A549 (cell line): ENCODE results near the gene SLC6A19. TPM values are rescaled to one million over a fixed set of nuclear protein-coding genes. Genes with fewer than 3 reads are reported as not detected.

ENCODE experiments used
- ATAC-seq, 2 experiments: fragments of 200-7000 bp in 1 of 2; fragments of >200 bp in 1 of 2; cut with Nextera tagmentation in 1 of 2; cut with Tn5 transposase in 1 of 2; 3 replicates each; pipeline versions ENCODE4 v1.8.0 to v1.9.1; 2018 to 2020; ENCODE audit warnings: mild to moderate bottlenecking in 1 of 2, moderate library complexity in 1 of 2
- CTCF ChIA-PET: fragments of 300-600 bp; sonication (Branson Sonifier 250); formaldehyde crosslinking; extraction: SDS; loops from one replicate; lab custom pipeline; 2021; ENCODE audit warnings: antibody characterized with exemption, inconsistent platforms; lab: Yijun Ruan, JAX
- POLR2A ChIA-PET: fragments of 350-600 bp; formaldehyde crosslinking; extraction: SDS; loops from one replicate; lab custom pipeline; 2021; ENCODE audit warnings: antibody characterized with exemption, inconsistent platforms; lab: Yijun Ruan, JAX
- DNase-seq, 2 experiments: peaks; one replicate each; pipeline versions ENCODE4 v3.0.0 to v3.0.0-alpha.2; 2011 to 2016; ENCODE audit warnings: low read depth in 1 of 2, low spot score in 1 of 2
- FAIRE-seq: peaks from 2 replicates; lab custom pipeline; 2011; peaks lifted over from hg19 to GRCh38; lab: Jason Lieb, UNC
- H3K27ac ChIP-seq, 2 experiments: fragments of >200 bp; sonication (Bioruptor Twin); formaldehyde crosslinking; 3 replicates each; pipeline ENCODE4 v1.5.1; 2016 to 2017
- H3K4me1 ChIP-seq: fragments of >200 bp; sonication (Bioruptor Twin); formaldehyde crosslinking; 3 replicates; pipeline ENCODE4 v1.6.1; 2016
- H3K4me2 ChIP-seq: fragments of >200 bp; sonication (Bioruptor Twin); formaldehyde crosslinking; 3 replicates; pipeline ENCODE4 v1.6.1; 2016
- H3K4me3 ChIP-seq: fragments of >200 bp; sonication (Bioruptor Twin); formaldehyde crosslinking; 3 replicates; pipeline ENCODE4 v1.5.1; 2016
- H3K9me3 ChIP-seq: fragments of >200 bp; sonication (Bioruptor Twin); formaldehyde crosslinking; 3 replicates; pipeline ENCODE4 v1.6.1; 2016
- CHD2 ChIP-seq: fragments of 150-350 bp; IDR thresholded peaks from 2 replicates; pipeline ENCODE4 v1.6.1; 2014; ENCODE audit warnings: low read length; ENCODE audit not compliant: partially characterized antibody
- CHD4 ChIP-seq: fragments of 200-600 bp; sonication (generic); IDR thresholded peaks from 2 replicates; pipeline ENCODE4 v1.6.1; 2016; ENCODE audit warnings: antibody characterized with exemption, mild to moderate bottlenecking, borderline replicate concordance
- CTCF ChIP-seq: fragments of >200 bp; sonication (Bioruptor Twin); formaldehyde crosslinking; IDR thresholded peaks from 3 replicates; pipeline ENCODE4 v1.5.1; 2016
- EHF ChIP-seq: fragments of 250-450 bp; sonication (Bioruptor Pico); IDR thresholded peaks from 2 replicates; pipeline ENCODE4 v1.5.0; 2020; ENCODE audit warnings: mild to moderate bottlenecking
- ESRRA ChIP-seq: fragments of 150-350 bp; IDR thresholded peaks from 2 replicates; pipeline ENCODE4 v1.6.1; 2014; ENCODE audit warnings: mild to moderate bottlenecking, low read length, borderline replicate concordance
- HEYL ChIP-seq: fragments of 250-450 bp; sonication (Bioruptor Pico); IDR thresholded peaks from 2 replicates; pipeline ENCODE4 v1.8.0; 2021; ENCODE audit warnings: mild to moderate bottlenecking, moderate library complexity
- HMGXB4 ChIP-seq: fragments of 250-450 bp; sonication (Bioruptor Pico); IDR thresholded peaks from 2 replicates; pipeline ENCODE4 v1.5.0; 2021; ENCODE audit warnings: mild to moderate bottlenecking, moderate library complexity, borderline replicate concordance
- HOXB13 ChIP-seq: fragments of 250-450 bp; sonication (Bioruptor Pico); IDR thresholded peaks from 2 replicates; pipeline ENCODE4 v1.5.0; 2020; ENCODE audit warnings: low read depth, mild to moderate bottlenecking, moderate library complexity
- NPAS2 ChIP-seq: fragments of 250-450 bp; sonication (Bioruptor Pico); IDR thresholded peaks from 2 replicates; pipeline ENCODE4 v1.8.0; 2022; ENCODE audit warnings: mild to moderate bottlenecking, moderate library complexity, borderline replicate concordance
- PHF8 ChIP-seq: fragments of 200-600 bp; sonication (generic); IDR thresholded peaks from 2 replicates; pipeline ENCODE4 v1.6.1; 2016; ENCODE audit warnings: low read depth, mild to moderate bottlenecking, antibody characterized with exemption, moderate library complexity, borderline replicate concordance
- RAD21 ChIP-seq, 2 experiments: fragments of >200 bp in 1 of 2; sonication (Bioruptor Twin) in 1 of 2; formaldehyde crosslinking in 1 of 2; IDR thresholded peaks in 1 of 2; conservative IDR thresholded peaks in 1 of 2; 2 replicates in 1 of 2; 3 replicates in 1 of 2; pipeline ENCODE4 v1.6.1; 2012 to 2018; ENCODE audit warnings: inconsistent platforms in 1 of 2
- REST ChIP-seq: fragments of 200-600 bp; sonication (generic); IDR thresholded peaks from 2 replicates; pipeline ENCODE4 v1.6.1; 2016; ENCODE audit warnings: antibody characterized with exemption, mild to moderate bottlenecking, moderate library complexity
- TFCP2L1 ChIP-seq: fragments of 250-450 bp; sonication (Bioruptor Pico); IDR thresholded peaks from 2 replicates; pipeline ENCODE4 v1.5.0; 2021; ENCODE audit warnings: mild to moderate bottlenecking
- ZC3H11A ChIP-seq: fragments of 450-650 bp; IDR thresholded peaks from 2 replicates; pipeline ENCODE4 v1.6.1; 2014; ENCODE audit warnings: antibody characterized with exemption, mild to moderate bottlenecking
- ZFP36 ChIP-seq: fragments of 450-650 bp; IDR thresholded peaks from 2 replicates; pipeline ENCODE4 v1.6.1; 2014; ENCODE audit warnings: borderline replicate concordance; ENCODE audit not compliant: partially characterized antibody
- WGBS: methylation state at CpG from one replicate; pipeline ENCODE4 v1.1.6; 2017; ENCODE audit errors: missing lambda C conversion rate; 5-methylcytosine and 5-hydroxymethylcytosine counted together
- polyA plus RNA-seq, 4 experiments: library from polyadenylated mRNA; depleted of rRNA in 3 of 4; stranded (reverse); fragments of >200 nt; fragmentation: RNase III in 1 of 4; extraction: RNeasy Plus Mini Kit Qiagen cat#74134 plus additional on column Dnase treatment in 1 of 4; gene quantifications; 2 replicates in 3 of 4; 3 replicates in 1 of 4; pipeline ENCODE4 v1.2.3, GENCODE V29; 2011 to 2017
- TF ChIP-seq, protein P1 (sequence below): fragments of 450-650 bp; IDR thresholded peaks from 2 replicates; pipeline ENCODE4 v1.6.1; 2014; ENCODE audit warnings: antibody characterized with exemption
- TF ChIP-seq, protein P2 (sequence below): fragments of 150-350 bp; IDR thresholded peaks from 2 replicates; pipeline ENCODE4 v1.6.1; 2014; ENCODE audit warnings: low read depth, mild to moderate bottlenecking, low read length

The SLC6A19 gene
- polyA plus RNA-seq, 2 of the 4 experiments (the other 2 are of a cell fraction): 0.01 TPM; not detected in 1

DNA sequence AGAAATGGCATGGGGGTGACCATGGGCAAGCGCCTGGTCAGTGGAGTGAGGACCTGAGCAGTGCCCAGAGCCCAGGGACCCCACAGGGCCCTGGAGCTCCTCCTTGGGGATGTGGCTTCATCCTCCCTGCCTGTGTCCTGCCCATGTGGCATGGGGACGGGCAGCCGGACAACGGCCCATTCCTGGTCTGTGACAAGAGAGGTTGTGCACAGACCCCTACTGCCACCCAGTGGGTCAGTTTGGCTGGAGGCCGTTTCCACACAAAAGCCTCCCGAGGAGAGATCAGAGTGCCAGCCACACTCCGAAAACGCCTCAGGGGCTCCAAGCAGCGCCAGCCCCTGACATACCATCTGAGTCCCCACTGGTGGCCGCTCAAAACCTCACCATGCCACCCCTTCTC lies 43.6 kb downstream of the SLC6A19 start:
- peak in 1 of 2 experiments; percentile 43 for DNase-seq

DNA sequence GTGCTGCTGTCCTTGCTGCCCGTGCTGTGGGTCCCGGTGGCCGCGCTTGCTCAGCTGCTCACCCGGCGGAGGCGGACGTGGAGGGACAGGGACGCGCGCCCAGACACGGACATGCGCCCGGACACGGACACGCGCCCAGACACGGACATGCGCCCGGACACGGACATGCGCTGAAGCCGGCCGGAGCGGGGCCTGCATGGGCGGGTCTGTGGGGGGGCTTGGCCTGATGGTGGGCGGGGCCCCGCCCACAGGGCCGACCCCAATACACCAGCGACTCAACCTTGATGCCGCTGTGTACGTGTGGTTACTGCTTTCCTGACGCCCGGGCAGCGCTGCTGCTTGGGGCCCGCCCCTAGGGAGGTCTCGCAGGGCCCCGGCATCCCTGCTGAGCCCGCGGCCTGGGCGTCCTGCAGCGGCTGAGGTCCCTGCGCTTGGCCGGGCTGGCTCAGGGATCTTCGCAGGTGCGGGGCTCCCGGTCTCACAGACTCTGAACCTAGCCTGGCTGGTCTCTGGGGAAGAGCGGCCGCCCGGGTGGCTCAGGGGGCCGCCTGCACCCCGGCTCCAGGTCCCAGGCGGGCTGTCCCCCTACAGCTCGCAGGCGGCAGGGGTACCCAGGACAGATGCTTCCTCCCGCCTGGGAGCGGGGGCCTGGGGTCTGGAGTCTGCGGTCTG lies 44.6 kb downstream of the SLC6A19 start:
- WGBS: 57% methylated on average over 29 of the region's 58 CpGs
- no peak overlapping the region for H3K27ac ChIP-seq
- no peaks in the 10 kb centered on the region for H3K4me1 ChIP-seq
- no peak for DNase-seq
- no peak overlapping the region for H3K4me2 ChIP-seq
- no peak for FAIRE-seq
- peak in 1 of 2 experiments; percentile 22; a peak in 3 of 6 replicates for ATAC-seq
- no peaks in the 10 kb centered on the region for H3K9me3 ChIP-seq
- no peak overlapping the region for H3K4me3 ChIP-seq
- POLR2A ChIA-PET: no interaction called here
- CTCF ChIA-PET: interaction anchor here (0.8 to 1.4 kb wide), 4 partner anchors 15 to 78 kb away, joined by 3 to 4 read pairs (median 3); no protein-coding TSS in a partner anchor
- no peak for TF ChIP-seq REST
- TF ChIP-seq CTCF: no peak
- no peak for TF ChIP-seq NPAS2 (CRISPR knock-in tag)
- TF ChIP-seq EHF: no peak
- TF ChIP-seq CHD2: no peak
- no peak for TF ChIP-seq ZC3H11A
- TF ChIP-seq ZFP36: no peak
- TF ChIP-seq PHF8: no peak
- TF ChIP-seq HOXB13 (CRISPR knock-in tag): no peak
- no peak for TF ChIP-seq ESRRA

More for the DNA sequence above, 43.6 kb downstream of the SLC6A19 start:
- 51% methylated on average over 3 of the region's 10 CpGs for WGBS
- CTCF ChIA-PET: interaction anchor here (0.7 to 1.4 kb wide), 3 partner anchors 14 to 76 kb away, joined by 3 read pairs; no protein-coding TSS in a partner anchor
- Histone ChIP-seq H3K4me3 (no peak overlapping the region), H3K9me3 (no peaks in the 10 kb centered on the region), H3K4me1 (no peaks in the 10 kb centered on the region)
- TF ChIP-seq, protein P1, sequence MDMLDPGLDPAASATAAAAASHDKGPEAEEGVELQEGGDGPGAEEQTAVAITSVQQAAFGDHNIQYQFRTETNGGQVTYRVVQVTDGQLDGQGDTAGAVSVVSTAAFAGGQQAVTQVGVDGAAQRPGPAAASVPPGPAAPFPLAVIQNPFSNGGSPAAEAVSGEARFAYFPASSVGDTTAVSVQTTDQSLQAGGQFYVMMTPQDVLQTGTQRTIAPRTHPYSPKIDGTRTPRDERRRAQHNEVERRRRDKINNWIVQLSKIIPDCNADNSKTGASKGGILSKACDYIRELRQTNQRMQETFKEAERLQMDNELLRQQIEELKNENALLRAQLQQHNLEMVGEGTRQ: no peak
- TF ChIP-seq RAD21 (conservative IDR thresholded peaks at IDR 0.05 in 1 of 2, IDR thresholded peaks at IDR 0.05 in 1 of 2): peak; percentile 16 to 56; a peak in 2 of 5 replicates
- no peak for TF ChIP-seq HMGXB4 (CRISPR knock-in tag)
- TF ChIP-seq CTCF: 0 out of 3 replicates have a peak, but pooled peaks have one; percentile 10
- TF ChIP-seq, protein P2, sequence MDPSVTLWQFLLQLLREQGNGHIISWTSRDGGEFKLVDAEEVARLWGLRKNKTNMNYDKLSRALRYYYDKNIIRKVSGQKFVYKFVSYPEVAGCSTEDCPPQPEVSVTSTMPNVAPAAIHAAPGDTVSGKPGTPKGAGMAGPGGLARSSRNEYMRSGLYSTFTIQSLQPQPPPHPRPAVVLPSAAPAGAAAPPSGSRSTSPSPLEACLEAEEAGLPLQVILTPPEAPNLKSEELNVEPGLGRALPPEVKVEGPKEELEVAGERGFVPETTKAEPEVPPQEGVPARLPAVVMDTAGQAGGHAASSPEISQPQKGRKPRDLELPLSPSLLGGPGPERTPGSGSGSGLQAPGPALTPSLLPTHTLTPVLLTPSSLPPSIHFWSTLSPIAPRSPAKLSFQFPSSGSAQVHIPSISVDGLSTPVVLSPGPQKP: no peak
- TF ChIP-seq TFCP2L1 (CRISPR knock-in tag): no peak
- TF ChIP-seq CHD4: no peak
- no peak for TF ChIP-seq HEYL (CRISPR knock-in tag)
- TF ChIP-seq, all 56 proteins: peak for 2
- H3K27ac ChIP-seq: no peak overlapping the region
- H3K4me2 ChIP-seq: no peak overlapping the region
- FAIRE-seq: no peak
- ATAC-seq: peak; percentile 5 to 47; a peak in 3 of 6 replicates
- POLR2A ChIA-PET: no interaction called here
